Osteoblast (primary cell): ENCODE results near the gene SELENOS. TPM values are rescaled to one million over a fixed set of nuclear protein-coding genes. Genes with fewer than 3 reads are reported as not detected.

Source experiments
- DNase-seq: peaks from one replicate; pipeline ENCODE4 v3.0.0; 2011; ENCODE audit warnings: low spot score, mixed read lengths; ENCODE audit not compliant: insufficient read length; ENCODE audit errors: missing footprints
- H2AFZ ChIP-seq: 2 replicates; pipeline ENCODE4 v1.6.0; 2011; ENCODE audit warnings: mild to moderate bottlenecking, low read length
- H3K27ac ChIP-seq: 2 replicates; pipeline ENCODE4 v1.5.1; 2011; ENCODE audit warnings: mild to moderate bottlenecking, low read depth, low read length, moderate library complexity
- H3K27me3 ChIP-seq: 2 replicates; pipeline ENCODE4 v1.6.0; 2012; ENCODE audit warnings: mild to moderate bottlenecking, control low read depth, inconsistent platforms, low read length, moderate library complexity; ENCODE audit not compliant: insufficient read depth
- H3K36me3 ChIP-seq: 2 replicates; pipeline ENCODE4 v1.5.1; 2011; ENCODE audit warnings: mild to moderate bottlenecking, low read length, control low read depth, moderate library complexity; ENCODE audit not compliant: insufficient read depth
- H3K4me1 ChIP-seq: 2 replicates; pipeline ENCODE4 v1.5.1; 2011; ENCODE audit warnings: mild to moderate bottlenecking, low read length, control low read depth, moderate library complexity; ENCODE audit not compliant: insufficient read depth
- H3K4me2 ChIP-seq: 2 replicates; pipeline ENCODE4 v1.6.0; 2011; ENCODE audit warnings: mild to moderate bottlenecking, low read length; ENCODE audit not compliant: insufficient read depth
- H3K4me3 ChIP-seq: fragments of 200-600 bp; sonication (generic); 3 replicates; pipeline ENCODE4 v1.5.1; 2012; ENCODE audit warnings: mild to moderate bottlenecking, low read length, inconsistent platforms; ENCODE audit not compliant: insufficient read depth
- H3K79me2 ChIP-seq: 2 replicates; pipeline ENCODE4 v1.6.0; 2012; ENCODE audit warnings: mild to moderate bottlenecking, low read length, control low read depth, inconsistent platforms; ENCODE audit not compliant: insufficient read depth
- H3K9me3 ChIP-seq: 2 replicates; pipeline ENCODE4 v1.5.1; 2011; ENCODE audit warnings: low read depth, low read length, control low read depth
- H4K20me1 ChIP-seq: 2 replicates; pipeline ENCODE4 v1.6.0; 2012; ENCODE audit warnings: mild to moderate bottlenecking, low read length, control low read depth; ENCODE audit not compliant: insufficient read depth
- CTCF ChIP-seq: IDR thresholded peaks from 2 replicates; pipeline ENCODE4 v1.5.1; 2011; ENCODE audit warnings: mild to moderate bottlenecking, low read depth, low read length, moderate library complexity; ENCODE audit errors: extremely low read depth
- total RNA-seq: library from RNA; depleted of rRNA; stranded (reverse); fragments of >200 nt; gene quantifications from 2 replicates; pipeline ENCODE4 v1.2.3, GENCODE V29; 2012

SELENOS gene
- total RNA-seq, 1 donor = 79.6 TPM

- H3K4me2 ChIP-seq = no peak overlapping the region
- peaks cover 77% of the 10 kb centered on the region for H3K79me2 ChIP-seq
- no peak overlapping the region for H3K4me3 ChIP-seq
- TF ChIP-seq CTCF = no peak
- no peaks in the 10 kb centered on the region for H3K27me3 ChIP-seq
- no peaks in the 10 kb centered on the region for H3K9me3 ChIP-seq
- no peak for DNase-seq
- peaks cover 34% of the 10 kb centered on the region for H3K4me1 ChIP-seq
- H2AFZ ChIP-seq = no peak overlapping the region
- peaks cover 12% of the 10 kb centered on the region for H3K36me3 ChIP-seq
- peaks cover 58% of the 10 kb centered on the region for H4K20me1 ChIP-seq
- no peak overlapping the region for H3K27ac ChIP-seq
Observed at GRCh38 chr15:101248274-101248673, 29.0 kb downstream of the SELENOS start.

- Histone ChIP-seq H3K4me3 (no peak overlapping the region), H3K27ac (peak overlapping the region; percentile 30), H3K4me2 (peak overlapping the region; percentile 15), H3K4me1 (peaks cover 37% of the 10 kb centered on the region), H3K36me3 (peaks cover 16% of the 10 kb centered on the region), H3K27me3 (no peaks in the 10 kb centered on the region), H3K79me2 (peaks cover 89% of the 10 kb centered on the region), H2AFZ (no peak overlapping the region), H4K20me1 (peaks cover 69% of the 10 kb centered on the region), H3K9me3 (no peaks in the 10 kb centered on the region)
- TF ChIP-seq CTCF = no peak
- no peak for DNase-seq
Observed at GRCh38 chr15:101246824-101247745, 30.2 kb downstream of the SELENOS start.

- Histone ChIP-seq H3K4me1 (peaks cover 37% of the 10 kb centered on the region), H3K9me3 (no peaks in the 10 kb centered on the region), H3K27me3 (no peaks in the 10 kb centered on the region), H3K4me3 (no peak overlapping the region), H2AFZ (no peak overlapping the region), H4K20me1 (peaks cover 76% of the 10 kb centered on the region), H3K27ac (peak overlapping the region; percentile 30), H3K4me2 (peak overlapping the region; percentile 15), H3K36me3 (peaks cover 17% of the 10 kb centered on the region), H3K79me2 (peaks cover 96% of the 10 kb centered on the region)
- DNase-seq = no peak
- no peak for TF ChIP-seq CTCF
Observed at GRCh38 chr15:101246391-101246790, 30.9 kb downstream of the SELENOS start.

- Histone ChIP-seq H2AFZ (no peak overlapping the region), H3K4me2 (peak overlapping the region; percentile 27), H3K4me3 (no peak overlapping the region), H3K4me1 (peaks cover 38% of the 10 kb centered on the region), H4K20me1 (peaks cover 76% of the 10 kb centered on the region), H3K36me3 (peaks cover 17% of the 10 kb centered on the region), H3K9me3 (no peaks in the 10 kb centered on the region), H3K27ac (peak overlapping the region; percentile 1), H3K27me3 (no peaks in the 10 kb centered on the region), H3K79me2 (peaks cover 99% of the 10 kb centered on the region)
- no peak for DNase-seq
- no peak for TF ChIP-seq CTCF
Observed at GRCh38 chr15:101244889-101245668, 32.2 kb downstream of the SELENOS start.
